Activated CD8-positive, alpha-beta memory T cell treated with anti-CD3 and anti-CD28 coated beads for 48 hours (primary cell): ENCODE results near the gene ZNF316.
"Not testable (repeated sequence)": the region's sequence is repeated elsewhere in the genome, so short reads cannot be mapped to it uniquely, and the experiment has no call there.

ENCODE experiments used
- DNase-seq, 3 experiments: peaks; one replicate each; pipeline ENCODE4 v3.0.0-alpha.2; 2020; ENCODE audit warnings: low read depth in 2 of 3, low spot score in 2 of 3

Gene ZNF316

GRCh38 chr7:6646465-6646864 is 9.3 kb downstream of the ZNF316 start:
- DNase-seq, result no peak

- no peak for DNase-seq
These were observed 10.0 kb downstream of the ZNF316 start for GRCh38 chr7:6647080-6647479.

GRCh38 chr7:6647541-6647940 is 10.4 kb downstream of the ZNF316 start:
- DNase-seq, result no peak

GRCh38 chr7:6648066-6648814 is 11.1 kb downstream of the ZNF316 start:
- DNase-seq, result no peak

- DNase-seq, result no peak
These were observed 11.6 kb downstream of the ZNF316 start for GRCh38 chr7:6648815-6649104.

GRCh38 chr7:6649241-6649961 is 12.3 kb downstream of the ZNF316 start:
- DNase-seq, result no peak

GRCh38 chr7:6650086-6650485 is 13.0 kb downstream of the ZNF316 start:
- DNase-seq, result no peak

- DNase-seq, result no peak
These were observed 13.4 kb downstream of the ZNF316 start for GRCh38 chr7:6650521-6651011.

- no peak for DNase-seq
These were observed 14.8 kb downstream of the ZNF316 start for GRCh38 chr7:6651851-6652445.

- no peak for DNase-seq
These were observed 15.4 kb downstream of the ZNF316 start for GRCh38 chr7:6652446-6653011.

GRCh38 chr7:6653071-6654003 is 16.2 kb downstream of the ZNF316 start:
- DNase-seq, result no peak

GRCh38 chr7:6654113-6654841 is 17.2 kb downstream of the ZNF316 start:
- no peak for DNase-seq

GRCh38 chr7:6654842-6655610 is 17.9 kb downstream of the ZNF316 start:
- no peak for DNase-seq

GRCh38 chr7:6655636-6656385 is 18.7 kb downstream of the ZNF316 start:
- DNase-seq, result no peak

GRCh38 chr7:6656413-6656812 is 19.3 kb downstream of the ZNF316 start:
- no peak for DNase-seq

- no peak for DNase-seq
These were observed 21.7 kb downstream of the ZNF316 start for GRCh38 chr7:6658618-6659345.

GRCh38 chr7:6670851-6671250 is 33.7 kb downstream of the ZNF316 start:
- not testable (repeated sequence) for DNase-seq

- no peak for DNase-seq
These were observed 38.8 kb downstream of the ZNF316 start for GRCh38 chr7:6675807-6676405.
